ENCODE results near the gene C20orf204.
"Not testable (repeated sequence)": the region's sequence is repeated elsewhere in the genome, so short reads cannot be mapped to it uniquely, and the experiment has no call there.

The C20orf204 gene

GRCh38 chr20:64006902-64007301 is 29.1 kb upstream of the C20orf204 start:
- TF ChIP-seq CTCF (IDR thresholded peaks at IDR 0.05; ENCODE audit: insufficient read depth, low read depth, low read length, missing control alignments), result no peak
- no peak overlapping the region for H3K4me3 ChIP-seq (ENCODE audit: low read length)
- DNase-seq (ENCODE audit: low read depth), result no peak

GRCh38 chr20:64009811-64010387 is 26.1 kb upstream of the C20orf204 start:
- no peak for TF ChIP-seq CTCF (IDR thresholded peaks at IDR 0.05; ENCODE audit: insufficient read depth, low read depth, low read length, missing control alignments)
- DNase-seq (ENCODE audit: low read depth), result no peak
- no peak overlapping the region for H3K4me3 ChIP-seq (ENCODE audit: low read length)

GRCh38 chr20:64010711-64011237 is 25.2 kb upstream of the C20orf204 start:
- H3K4me3 ChIP-seq (ENCODE audit: low read length), result no peak overlapping the region
- TF ChIP-seq CTCF (IDR thresholded peaks at IDR 0.05; ENCODE audit: insufficient read depth, low read depth, low read length, missing control alignments), result no peak

GRCh38 chr20:64011366-64011779 is 24.6 kb upstream of the C20orf204 start:
- no peak overlapping the region for H3K4me3 ChIP-seq (ENCODE audit: low read length)
- no peak for DNase-seq (ENCODE audit: low read depth)
- no peak for TF ChIP-seq CTCF (IDR thresholded peaks at IDR 0.05; ENCODE audit: insufficient read depth, low read depth, low read length, missing control alignments)

More at GRCh38 chr20:64010711-64011237, 25.2 kb upstream of the C20orf204 start:
- peak; percentile 28 for DNase-seq (ENCODE audit: low read depth)

- DNase-seq (ENCODE audit: low read depth); H3K4me3 ChIP-seq (ENCODE audit: low read length): not testable (repeated sequence)
Observed at GRCh38 chr20:64012385-64013154, 23.4 kb upstream of the C20orf204 start.

- TF ChIP-seq CTCF (IDR thresholded peaks at IDR 0.05; ENCODE audit: insufficient read depth, low read depth, low read length, missing control alignments), result no peak
- H3K4me3 ChIP-seq (ENCODE audit: low read length), result no peak overlapping the region
- no peak for DNase-seq (ENCODE audit: low read depth)
Observed at GRCh38 chr20:64015635-64016034, 20.3 kb upstream of the C20orf204 start.

GRCh38 chr20:64021124-64021975 is 14.6 kb upstream of the C20orf204 start:
- H3K4me3 ChIP-seq (ENCODE audit: low read length), result no peak overlapping the region
- no peak for TF ChIP-seq CTCF (IDR thresholded peaks at IDR 0.05; ENCODE audit: insufficient read depth, low read depth, low read length, missing control alignments)
- no peak for DNase-seq (ENCODE audit: low read depth)
